ENCODE results near the gene LRRC1.

Gene LRRC1

GRCh38 chr6:53815381-53816119 lies 20.7 kb downstream of the LRRC1 start:
- no peak for DNase-seq (ENCODE audit: low spot score)

GRCh38 chr6:53818858-53819609 lies 24.2 kb downstream of the LRRC1 start:
- DNase-seq (ENCODE audit: low spot score): no peak

- DNase-seq (ENCODE audit: low spot score): no peak
These were observed 27.8 kb downstream of the LRRC1 start for GRCh38 chr6:53822401-53823125.

- no peak for DNase-seq (ENCODE audit: low spot score)
These were observed 29.9 kb downstream of the LRRC1 start for GRCh38 chr6:53824714-53825113.

- no peak for DNase-seq (ENCODE audit: low spot score)
These were observed 30.9 kb downstream of the LRRC1 start for GRCh38 chr6:53825532-53826321.

- DNase-seq (ENCODE audit: low spot score): no peak
These were observed 32.7 kb downstream of the LRRC1 start for GRCh38 chr6:53827531-53827930.

- DNase-seq (ENCODE audit: low spot score): no peak
These were observed 33.4 kb downstream of the LRRC1 start for GRCh38 chr6:53828215-53828614.

- no peak for DNase-seq (ENCODE audit: low spot score)
These were observed 34.3 kb downstream of the LRRC1 start for GRCh38 chr6:53828966-53829697.

- DNase-seq (ENCODE audit: low spot score): no peak
These were observed 35.0 kb downstream of the LRRC1 start for GRCh38 chr6:53829698-53830221.

GRCh38 chr6:53830366-53830765 lies 35.6 kb downstream of the LRRC1 start:
- no peak for DNase-seq (ENCODE audit: low spot score)

GRCh38 chr6:53831081-53831869 lies 36.5 kb downstream of the LRRC1 start:
- no peak for DNase-seq (ENCODE audit: low spot score)

- no peak for DNase-seq (ENCODE audit: low spot score)
These were observed 37.3 kb downstream of the LRRC1 start for GRCh38 chr6:53831936-53832660.

GRCh38 chr6:53833155-53833554 lies 38.4 kb downstream of the LRRC1 start:
- DNase-seq (ENCODE audit: low spot score): no peak

GRCh38 chr6:53834132-53834531 lies 39.3 kb downstream of the LRRC1 start:
- DNase-seq (ENCODE audit: low spot score): no peak

GRCh38 chr6:53837865-53838769 lies 43.3 kb downstream of the LRRC1 start:
- no peak for DNase-seq (ENCODE audit: low spot score)

- no peak for DNase-seq (ENCODE audit: low spot score)
These were observed 45.2 kb downstream of the LRRC1 start for GRCh38 chr6:53840027-53840426.

- no peak for DNase-seq (ENCODE audit: low spot score)
These were observed 50.7 kb downstream of the LRRC1 start for GRCh38 chr6:53845280-53846195.
